H1 (cell line): ENCODE measurements around the gene SYCE3. TPM values are rescaled to one million over a fixed set of nuclear protein-coding genes. Genes with fewer than 3 reads are reported as not detected.

Experiments used
- CTCF ChIA-PET: fragments of 300-600 bp; sonication (Branson Sonifier 250); formaldehyde crosslinking; loops from one replicate; lab custom pipeline; 2021; ENCODE audit not compliant: partially characterized antibody; lab: Charles Lee
- POLR2A ChIA-PET: fragments of 300-600 bp; sonication (Branson Sonifier 250); formaldehyde crosslinking; loops from one replicate; lab custom pipeline; 2021; ENCODE audit warnings: inconsistent platforms; ENCODE audit not compliant: partially characterized antibody; lab: Charles Lee
- DNase-seq, 2 experiments: peaks; one replicate each; pipeline versions ENCODE4 v3.0.0 to v3.0.0-alpha.2; 2010 to 2022; ENCODE audit warnings: low spot score in 2 of 2, low read depth in 1 of 2, mixed read lengths in 1 of 2
- FAIRE-seq: peaks from 2 replicates; lab custom pipeline; 2011; peaks lifted over from hg19 to GRCh38; lab: Jason Lieb, UNC
- H2AFZ ChIP-seq: 2 replicates; pipeline ENCODE4 v1.8.1; 2012; ENCODE audit warnings: low read length, inconsistent platforms
- H2AK5ac ChIP-seq: 2 replicates; pipeline ENCODE4 v1.6.1; 2013; ENCODE audit warnings: low read depth, low read length
- H2BK120ac ChIP-seq: replicated peaks from 2 replicates; pipeline ENCODE3; 2013; ENCODE audit warnings: low read depth, low read length, inconsistent platforms
- H2BK12ac ChIP-seq: 2 replicates; pipeline ENCODE4 v1.6.1; 2013; ENCODE audit warnings: low read depth, low read length
- H2BK15ac ChIP-seq: 2 replicates; pipeline ENCODE4 v1.6.1; 2013; ENCODE audit warnings: low read length
- H2BK20ac ChIP-seq: 2 replicates; pipeline ENCODE4 v1.6.1; 2013; ENCODE audit warnings: low read length
- H2BK5ac ChIP-seq: 2 replicates; pipeline ENCODE4 v1.6.1; 2013; ENCODE audit warnings: low read depth, low read length
- H3K14ac ChIP-seq: 2 replicates; pipeline ENCODE4 v1.6.1; 2013; ENCODE audit warnings: inconsistent platforms; ENCODE audit not compliant: insufficient read length
- H3K18ac ChIP-seq: 2 replicates; pipeline ENCODE4 v1.6.1; 2013; ENCODE audit warnings: low read length; ENCODE audit errors: extremely low read depth
- H3K23ac ChIP-seq: 2 replicates; pipeline ENCODE4 v1.6.1; 2013; ENCODE audit warnings: inconsistent platforms; ENCODE audit not compliant: insufficient read length
- H3K23me2 ChIP-seq: 2 replicates; pipeline ENCODE4 v1.6.1; 2013; ENCODE audit warnings: low read depth, low read length
- H3K27ac ChIP-seq: 2 replicates; pipeline ENCODE4 v1.6.1; 2011; ENCODE audit warnings: low read depth, low read length, inconsistent platforms
- H3K27me3 ChIP-seq, 4 experiments: replicated peaks in 1 of 4; 1 replicate in 1 of 4; 2 replicates in 3 of 4; pipeline versions ENCODE4 v1.6.1 to v1.8.1; 2011 to 2013; ENCODE audit warnings: low read length in 3 of 4, mild to moderate bottlenecking in 3 of 4, inconsistent platforms in 2 of 4, mixed read lengths in 2 of 4, moderate library complexity in 1 of 4; ENCODE audit not compliant: control insufficient read depth in 3 of 4, insufficient read depth in 3 of 4; ENCODE audit errors: extremely low read depth in 1 of 4
- H3K36me3 ChIP-seq, 4 experiments: 2 replicates each; pipeline versions ENCODE4 v1.6.1 to v1.8.1; 2011 to 2013; ENCODE audit warnings: mild to moderate bottlenecking in 4 of 4, low read length in 3 of 4, moderate library complexity in 2 of 4, control low read depth in 1 of 4, inconsistent platforms in 1 of 4; ENCODE audit not compliant: insufficient read depth in 4 of 4, control insufficient read depth in 2 of 4
- H3K4ac ChIP-seq: replicated peaks from 2 replicates; pipeline ENCODE3; 2013; ENCODE audit warnings: low read length, low read depth, mixed read lengths, inconsistent platforms; ENCODE audit not compliant: insufficient read length
- H3K4me1 ChIP-seq, 4 experiments: replicated peaks in 1 of 4; 1 replicate in 1 of 4; 2 replicates in 3 of 4; pipeline versions ENCODE4 v1.6.1 to v1.8.1; 2011 to 2013; ENCODE audit warnings: low read length in 3 of 4, inconsistent platforms in 2 of 4, mixed read lengths in 1 of 4; ENCODE audit not compliant: insufficient read depth in 4 of 4, control insufficient read depth in 3 of 4
- H3K4me2 ChIP-seq, 2 experiments: 2 replicates each; pipeline versions ENCODE4 v1.6.1 to v1.8.1; 2011 to 2013; ENCODE audit warnings: low read depth in 2 of 2, low read length in 2 of 2, control low read depth in 1 of 2, inconsistent platforms in 1 of 2, mild to moderate bottlenecking in 1 of 2; ENCODE audit not compliant: insufficient read depth in 1 of 2
- H3K4me3 ChIP-seq, 4 experiments: fragments of 200-600, 300-600 bp in 1 of 4; sonication (generic), shearing (Covaris generic), sonication (Bioruptor Twin) in 1 of 4; 2 replicates each; pipeline versions ENCODE4 v1.5.1 to v1.8.1; 2011 to 2016; ENCODE audit warnings: low read length in 4 of 4, low read depth in 3 of 4, control low read depth in 2 of 4, inconsistent platforms in 2 of 4, mild to moderate bottlenecking in 2 of 4, mixed read lengths in 1 of 4, moderate library complexity in 1 of 4; ENCODE audit not compliant: insufficient read depth in 2 of 4; ENCODE audit errors: extremely low read depth in 1 of 4
- H3K56ac ChIP-seq: replicated peaks from 2 replicates; pipeline ENCODE3; 2013; ENCODE audit warnings: low read depth, mild to moderate bottlenecking, mixed read lengths, low read length, inconsistent platforms; ENCODE audit not compliant: insufficient read length
- H3K79me1 ChIP-seq: 2 replicates; pipeline ENCODE4 v1.6.1; 2013; ENCODE audit warnings: low read depth, low read length, control low read depth
- H3K79me2 ChIP-seq, 2 experiments: 2 replicates each; pipeline versions ENCODE4 v1.6.1 to v1.8.1; 2012 to 2013; ENCODE audit warnings: low read length in 2 of 2, mild to moderate bottlenecking in 2 of 2, inconsistent platforms in 1 of 2; ENCODE audit not compliant: insufficient read depth in 2 of 2, control insufficient read depth in 1 of 2
- H3K9ac ChIP-seq, 4 experiments: replicated peaks in 1 of 4; 1 replicate in 1 of 4; 2 replicates in 3 of 4; pipeline versions ENCODE4 v1.6.1 to v1.8.1; 2011 to 2013; ENCODE audit warnings: low read depth in 3 of 4, low read length in 3 of 4, control low read depth in 2 of 4, mild to moderate bottlenecking in 2 of 4, moderate library complexity in 2 of 4, inconsistent platforms in 1 of 4; ENCODE audit errors: extremely low read depth in 1 of 4
- H3K9me3 ChIP-seq, 2 experiments: 2 replicates each; pipeline versions ENCODE4 v1.6.1 to v1.8.1; 2012 to 2013; ENCODE audit warnings: mild to moderate bottlenecking in 2 of 2, moderate library complexity in 2 of 2, control low read depth in 1 of 2, inconsistent platforms in 1 of 2, low read depth in 1 of 2, low read length in 1 of 2, mixed read lengths in 1 of 2; ENCODE audit not compliant: insufficient read depth in 2 of 2
- H4K20me1 ChIP-seq, 2 experiments: replicated peaks in 1 of 2; 2 replicates each; pipeline versions ENCODE3 to v1.8.1; 2011 to 2013; ENCODE audit warnings: inconsistent platforms in 2 of 2, low read length in 2 of 2, mild to moderate bottlenecking in 1 of 2; ENCODE audit not compliant: insufficient read depth in 2 of 2, control insufficient read depth in 1 of 2
- H4K5ac ChIP-seq: 2 replicates; pipeline ENCODE4 v1.6.1; 2013; ENCODE audit warnings: low read length, low read depth, mixed read lengths, inconsistent platforms; ENCODE audit not compliant: insufficient read length
- H4K8ac ChIP-seq: 2 replicates; pipeline ENCODE4 v1.8.0; 2013; ENCODE audit warnings: mild to moderate bottlenecking, moderate library complexity, low read length, inconsistent platforms; ENCODE audit not compliant: insufficient read depth; ENCODE audit errors: extremely low read depth
- H4K91ac ChIP-seq: replicated peaks from 2 replicates; pipeline ENCODE3; 2013; ENCODE audit warnings: low read length, mixed read lengths, inconsistent platforms; ENCODE audit not compliant: insufficient read length
- ATF2 ChIP-seq: IDR thresholded peaks from 2 replicates; pipeline ENCODE4 v1.6.1; 2012; ENCODE audit warnings: low read length, inconsistent platforms
- CBX5 ChIP-seq: fragments of 300-800, 300-1000 bp; sonication (generic); IDR thresholded peaks from 2 replicates; pipeline ENCODE4 v1.7.1; 2016; ENCODE audit warnings: antibody characterized with exemption, low read length, low read depth
- NANOG ChIP-seq: IDR thresholded peaks from 2 replicates; pipeline ENCODE4 v1.6.1; 2011; ENCODE audit warnings: low read length, low read depth, mild to moderate bottlenecking, inconsistent platforms; ENCODE audit not compliant: insufficient read depth, poor library complexity, severe bottlenecking
- RFX5 ChIP-seq: IDR thresholded peaks from 2 replicates; pipeline ENCODE4 v1.6.1; 2011; ENCODE audit warnings: low read depth, low read length, improper control_type of control experiment, borderline replicate concordance
- RNF2 ChIP-seq: fragments of 200-900, 300-1000 bp; sonication (generic); IDR thresholded peaks from 2 replicates; pipeline ENCODE4 v1.7.1; 2016; ENCODE audit warnings: borderline replicate concordance, low read depth, mild to moderate bottlenecking, antibody characterized with exemption, low read length; ENCODE audit not compliant: poor library complexity, severe bottlenecking; ENCODE audit errors: missing control alignments
- SIX5 ChIP-seq: IDR thresholded peaks from 2 replicates; pipeline ENCODE4 v1.6.1; 2011; ENCODE audit warnings: mild to moderate bottlenecking, low read depth, low read length
- TAF1 ChIP-seq: IDR thresholded peaks from 2 replicates; pipeline ENCODE4 v1.6.1; 2011; ENCODE audit warnings: mild to moderate bottlenecking, low read depth, low read length
- TBP ChIP-seq: IDR thresholded peaks from 2 replicates; pipeline ENCODE4 v1.6.1; 2011; ENCODE audit warnings: low read depth, low read length, improper control_type of control experiment
- WGBS, 2 experiments: shearing (Covaris generic) in 1 of 2; methylation state at CpG; one replicate each; pipeline versions ENCODE4 v1.1.6 to v1.1.7; 2013 to 2015; ENCODE audit warnings: low lambda C conversion rate in 2 of 2, mixed read lengths in 2 of 2, inconsistent platforms in 1 of 2, low coverage in 1 of 2, missing lambda C conversion rate in 1 of 2; ENCODE audit not compliant: insufficient replicate concordance in 2 of 2, insufficient coverage in 1 of 2, insufficient read length in 1 of 2; ENCODE audit errors: extremely low coverage in 1 of 2, missing lambda C conversion rate in 1 of 2; 5-methylcytosine and 5-hydroxymethylcytosine counted together
- polyA plus RNA-seq, 7 experiments: library from polyadenylated mRNA; depleted of rRNA in 3 of 7; stranded (reverse) in 5 of 7; unstranded in 2 of 7; fragments of >200 nt in 5 of 7; fragments of 200-250 nt in 2 of 7; gene quantifications; 1 replicate in 5 of 7; 2 replicates in 1 of 7; 4 replicates in 1 of 7; pipeline versions ENCODE4 v1.2.1 to v1.2.3, GENCODE V29; 2011 to 2013; ENCODE audit warnings: missing spikeins in 2 of 7, mixed read lengths in 2 of 7
- total RNA-seq: library from RNA; stranded (reverse); fragmentation: NEBNext Ultra II Directional; extraction: Animal tissue kit (Norgen Biotek cat#: 25700); gene quantifications from 2 replicates; pipeline ENCODE4 v1.2.1, GENCODE V29; 2021
- TF ChIP-seq, protein P1 (sequence below): IDR thresholded peaks from 2 replicates; pipeline ENCODE4 v1.6.1; 2012; ENCODE audit warnings: inconsistent platforms

Gene SYCE3
- total and polyA plus RNA-seq, 2 of the 8 experiments (the other 6 are each of a cell fraction or from before 2014, with no cell fraction given): 1.9 TPM; not detected in 1

DNA sequence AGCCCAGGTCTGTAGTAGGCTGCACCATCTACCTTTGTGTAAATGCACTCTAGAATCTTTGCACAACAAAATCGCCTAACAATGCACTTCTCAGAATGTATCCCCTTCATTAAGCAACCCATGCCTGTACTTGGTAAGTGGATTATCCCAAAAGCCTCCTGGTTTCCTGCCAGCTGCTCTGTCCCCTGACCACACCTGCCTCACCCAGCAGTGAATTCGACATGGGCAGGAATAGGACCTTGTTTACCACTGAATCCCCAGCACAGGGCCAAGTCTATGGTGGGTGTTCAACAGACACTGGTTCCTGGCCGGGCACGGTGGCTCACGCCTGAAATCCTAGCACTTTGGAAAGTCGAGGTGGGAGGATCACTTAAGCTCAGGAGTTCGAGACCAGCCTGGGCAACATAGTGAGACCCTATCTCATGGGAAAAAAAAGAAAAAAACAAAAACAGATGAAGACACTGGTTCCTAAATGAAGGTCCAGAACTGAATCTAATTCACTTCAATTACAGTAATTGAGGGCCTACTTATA lies 5.1 kb upstream of the SYCE3 start:
- ChIA-PET POLR2A (interaction anchor here (2.7 to 5.4 kb wide), 2 partner anchors 9 to 12 kb away, joined by 7 to 37 read pairs; partner anchors contain the start of gene CPT1B), CTCF (interaction anchor here (0.6 to 0.7 kb wide), 2 partner anchors 52 to 91 kb away, joined by 3 read pairs; no protein-coding TSS in a partner anchor)
- Histone ChIP-seq H3K9me3 (no peaks in the 10 kb centered on the region), H4K91ac (no peak overlapping the region), H3K14ac (no peak overlapping the region), H3K36me3 (peaks cover 8 to 33% (median 27%) of the 10 kb centered on the region in 4 experiments; a peak in 6 of 8 replicates), H3K4me3 (no peak overlapping the region), H3K23me2 (peaks cover 3% of the 10 kb centered on the region; the same call in 1 of the 2 replicates), H2BK12ac (no peak overlapping the region), H3K27me3 (peaks cover 0 to 5% (median 2%) of the 10 kb centered on the region in 4 experiments; a peak in 5 of 7 replicates), H3K18ac (no peak overlapping the region), H3K56ac (no peak overlapping the region), H2AFZ (no peak overlapping the region), H2BK5ac (no peak overlapping the region), H3K79me1 (no peaks in the 10 kb centered on the region), H3K4ac (no peak overlapping the region), H3K9ac (no peak overlapping the region), H2AK5ac (no peak overlapping the region), H2BK120ac (no peak overlapping the region), H4K5ac (no peak overlapping the region), H3K23ac (no peak overlapping the region), H2BK15ac (no peak overlapping the region), H3K4me2 (no peak overlapping the region), H4K20me1 (peaks cover 2 to 13% of the 10 kb centered on the region in 2 experiments), H3K79me2 (no peaks in the 10 kb centered on the region), H4K8ac (no peak overlapping the region), H3K27ac (no peak overlapping the region), H2BK20ac (no peak overlapping the region), H3K4me1 (no peaks in the 10 kb centered on the region; a peak in 1 of 7 replicates)
- no peak for DNase-seq
- 81% methylated on average over 7 of the region's 7 CpGs; no CpG with 5 or more reads in 1 of the 2 experiments for WGBS, 2 experiments
- no peak for FAIRE-seq
- TF ChIP-seq TAF1: no peak
- TF ChIP-seq, protein P1, sequence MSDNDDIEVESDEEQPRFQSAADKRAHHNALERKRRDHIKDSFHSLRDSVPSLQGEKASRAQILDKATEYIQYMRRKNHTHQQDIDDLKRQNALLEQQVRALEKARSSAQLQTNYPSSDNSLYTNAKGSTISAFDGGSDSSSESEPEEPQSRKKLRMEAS: no peak
- TF ChIP-seq NANOG: no peak
- no peak for TF ChIP-seq TBP
- no peak for TF ChIP-seq RNF2
- TF ChIP-seq SIX5: no peak
- no peak for TF ChIP-seq ATF2
- TF ChIP-seq RFX5: no peak
- TF ChIP-seq CBX5: no peak
